ENCODE measurements around the gene FMO3. TPM values are rescaled to one million over a fixed set of nuclear protein-coding genes. Genes with fewer than 3 reads are reported as not detected.

The FMO3 gene
- total and polyA plus RNA-seq, 3 experiments from 2014 or later: not detected

DNA sequence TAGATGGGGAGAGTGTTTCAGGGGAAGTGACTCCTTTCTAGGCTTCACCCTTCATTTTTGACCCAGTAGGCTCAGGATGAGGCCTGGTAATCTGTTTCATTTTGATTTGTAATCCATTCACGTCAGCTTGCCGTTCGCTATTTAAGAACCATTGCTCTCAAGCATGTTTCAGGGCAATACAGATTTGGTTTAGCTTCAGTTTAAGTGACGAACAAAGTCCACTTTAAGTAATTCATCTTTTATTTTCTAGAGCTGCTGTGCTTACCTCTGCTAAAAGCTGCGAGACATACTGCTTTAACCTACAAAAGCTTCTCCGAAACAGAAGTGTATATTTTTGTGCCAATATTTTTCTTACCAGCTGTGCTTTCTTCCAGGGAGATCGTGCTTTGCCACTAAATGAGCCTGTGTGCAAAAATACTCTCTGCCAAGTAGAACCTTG lies 8.9 kb upstream of the FMO3 start:
- Histone ChIP-seq H3K4me3 (ENCODE audit: low read length) (no peak overlapping the region), H3K27ac (ENCODE audit: low read depth, low read length) (no peak overlapping the region), H3K36me3 (ENCODE audit: insufficient read depth, low read length) (no peaks in the 10 kb centered on the region), H3K9me3 (ENCODE audit: low read length) (no peaks in the 10 kb centered on the region), H3K4me1 (ENCODE audit: insufficient read depth, low read length) (no peaks in the 10 kb centered on the region), H3K27me3 (ENCODE audit: insufficient read depth, low read length, poor library complexity, severe bottlenecking) (no peaks in the 10 kb centered on the region)
- Mint-ChIP-seq H3K4me1 (no peaks in the 10 kb centered on the region), H3K36me3 (no peaks in the 10 kb centered on the region), H3K9me3 (peaks cover 0 to 3% (median 0%) of the 10 kb centered on the region in 5 donors), H3K27me3 (no peaks in the 10 kb centered on the region), H3K4me3 (no peak overlapping the region), H3K27ac (no peak overlapping the region)
- CTCF ChIA-PET: no interaction called here
- no peak for DNase-seq
- POLR2A ChIA-PET: no interaction called here

DNA sequence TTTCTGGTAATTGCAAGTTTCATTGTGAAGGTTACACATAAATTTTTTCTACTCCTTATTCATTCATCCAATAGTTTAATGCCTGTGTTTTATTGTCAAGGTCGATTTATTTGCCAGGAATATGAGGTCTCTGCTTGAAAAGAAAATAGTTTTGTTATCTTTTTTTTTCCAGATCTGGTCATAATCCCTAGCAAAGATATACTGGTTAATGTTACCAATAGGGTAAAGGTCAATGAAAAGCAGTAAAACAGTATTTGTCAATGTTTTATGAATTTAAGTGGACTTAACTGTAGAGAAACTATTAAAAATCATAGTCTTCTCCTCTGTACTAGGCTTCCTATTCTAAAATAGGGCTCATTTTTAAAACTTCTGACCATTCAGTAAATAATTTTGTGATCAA lies 8.1 kb upstream of the FMO3 start:
- Histone ChIP-seq H3K27me3 (ENCODE audit: insufficient read depth, low read length, poor library complexity, severe bottlenecking) (no peaks in the 10 kb centered on the region), H3K9me3 (ENCODE audit: low read length) (no peaks in the 10 kb centered on the region), H3K4me3 (ENCODE audit: low read length) (no peak overlapping the region), H3K4me1 (ENCODE audit: insufficient read depth, low read length) (no peaks in the 10 kb centered on the region), H3K27ac (ENCODE audit: low read depth, low read length) (no peak overlapping the region), H3K36me3 (ENCODE audit: insufficient read depth, low read length) (no peaks in the 10 kb centered on the region)
- no peaks in the 10 kb centered on the region for H3K27me3 Mint-ChIP-seq
- POLR2A ChIA-PET: no interaction called here
- CTCF ChIA-PET: no interaction called here
- no peaks in the 10 kb centered on the region for H3K4me1 Mint-ChIP-seq
- no peak overlapping the region for H3K27ac Mint-ChIP-seq
- no peak for DNase-seq
- H3K9me3 Mint-ChIP-seq: peaks cover 0 to 3% (median 0%) of the 10 kb centered on the region in 5 donors
- no peak overlapping the region for H3K4me3 Mint-ChIP-seq
- H3K36me3 Mint-ChIP-seq: peaks cover 0 to 2% (median 0%) of the 10 kb centered on the region in 3 donors

DNA sequence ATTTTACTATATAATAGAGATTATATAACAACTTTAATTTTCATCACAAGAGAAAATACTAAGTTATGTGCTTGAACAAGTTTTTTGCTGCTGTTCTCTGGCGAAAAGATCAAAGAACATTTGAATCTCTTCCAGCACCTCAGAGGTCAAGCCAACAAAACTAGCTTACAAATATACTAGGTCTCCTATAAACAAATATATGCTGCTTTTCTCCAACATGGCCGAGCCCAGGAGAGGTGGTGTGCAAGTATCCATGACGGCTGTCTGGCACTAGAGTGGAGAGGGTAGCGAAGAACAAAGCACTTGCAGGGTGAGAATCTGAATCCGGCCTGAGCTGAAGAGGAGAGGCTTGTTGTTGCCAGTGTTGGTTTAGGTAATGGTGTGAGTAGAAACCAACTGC lies 7.5 kb upstream of the FMO3 start:
- Mint-ChIP-seq H3K36me3 (peaks cover 0 to 2% (median 0%) of the 10 kb centered on the region in 3 donors), H3K4me3 (no peak overlapping the region), H3K4me1 (no peaks in the 10 kb centered on the region), H3K27me3 (no peaks in the 10 kb centered on the region), H3K9me3 (peaks cover 0 to 3% (median 0%) of the 10 kb centered on the region in 5 donors), H3K27ac (no peak overlapping the region)
- H3K4me1 ChIP-seq (ENCODE audit: insufficient read depth, low read length): no peaks in the 10 kb centered on the region
- no peaks in the 10 kb centered on the region for H3K9me3 ChIP-seq (ENCODE audit: low read length)
- no peak overlapping the region for H3K27ac ChIP-seq (ENCODE audit: low read depth, low read length)
- ChIA-PET POLR2A (no interaction called here), CTCF (no interaction called here)
- no peaks in the 10 kb centered on the region for H3K27me3 ChIP-seq (ENCODE audit: insufficient read depth, low read length, poor library complexity, severe bottlenecking)
- DNase-seq: no peak
- no peaks in the 10 kb centered on the region for H3K36me3 ChIP-seq (ENCODE audit: insufficient read depth, low read length)
- H3K4me3 ChIP-seq (ENCODE audit: low read length): no peak overlapping the region

DNA sequence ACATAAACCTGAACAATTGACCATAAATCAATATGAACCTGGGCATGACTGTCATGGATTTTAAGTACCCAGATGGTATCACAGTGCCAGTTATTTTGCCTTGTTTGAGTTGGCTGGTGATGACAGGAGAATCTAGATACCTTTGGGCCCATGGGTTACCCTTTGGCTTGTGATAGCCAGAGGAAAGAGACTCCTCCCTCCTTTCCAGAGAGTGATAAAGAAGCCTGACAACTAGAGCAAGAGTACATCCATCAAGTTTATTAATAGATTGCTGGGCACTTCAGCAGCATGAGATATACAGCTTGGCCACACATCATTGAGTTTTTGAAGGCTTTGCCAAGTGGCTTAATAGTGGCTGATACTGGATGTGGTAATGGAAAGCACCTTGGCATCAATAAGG lies 6.6 kb upstream of the FMO3 start:
- ChIA-PET POLR2A (no interaction called here), CTCF (no interaction called here)
- peaks cover 0 to 2% (median 0%) of the 10 kb centered on the region in 3 donors for H3K36me3 Mint-ChIP-seq
- no peak for DNase-seq
- H3K27me3 Mint-ChIP-seq: no peaks in the 10 kb centered on the region
- H3K36me3 ChIP-seq (ENCODE audit: insufficient read depth, low read length): no peaks in the 10 kb centered on the region
- H3K4me1 ChIP-seq (ENCODE audit: insufficient read depth, low read length): no peaks in the 10 kb centered on the region
- H3K4me3 ChIP-seq (ENCODE audit: low read length): no peak overlapping the region
- no peaks in the 10 kb centered on the region for H3K4me1 Mint-ChIP-seq
- no peak overlapping the region for H3K27ac Mint-ChIP-seq
- H3K27ac ChIP-seq (ENCODE audit: low read depth, low read length): no peak overlapping the region
- H3K4me3 Mint-ChIP-seq: no peak overlapping the region
- H3K9me3 ChIP-seq (ENCODE audit: low read length): no peaks in the 10 kb centered on the region
- H3K27me3 ChIP-seq (ENCODE audit: insufficient read depth, low read length, poor library complexity, severe bottlenecking): no peaks in the 10 kb centered on the region
- H3K9me3 Mint-ChIP-seq: peaks cover 0 to 3% (median 0%) of the 10 kb centered on the region in 5 donors

DNA sequence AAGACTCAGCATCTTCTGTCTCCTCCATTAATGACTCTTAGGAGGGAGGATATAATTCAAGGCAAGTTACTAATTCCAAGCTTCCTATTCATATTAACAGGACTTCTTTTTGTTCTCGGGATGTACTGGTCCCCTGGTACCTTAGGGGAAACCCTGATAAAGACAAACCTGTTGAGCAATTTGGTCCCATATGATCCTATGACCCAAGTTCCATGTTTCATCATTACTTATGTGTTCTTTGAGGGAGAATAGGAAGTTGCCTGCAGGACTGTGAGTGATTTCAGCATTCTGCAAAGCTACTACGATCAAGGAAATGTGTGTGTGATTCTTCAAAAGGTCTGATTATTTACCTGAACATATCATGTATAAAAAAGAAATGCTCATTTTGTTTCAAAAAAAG lies 5.8 kb upstream of the FMO3 start:
- POLR2A ChIA-PET: no interaction called here
- Histone ChIP-seq H3K4me3 (ENCODE audit: low read length) (no peak overlapping the region), H3K4me1 (ENCODE audit: insufficient read depth, low read length) (no peaks in the 10 kb centered on the region), H3K9me3 (ENCODE audit: low read length) (no peaks in the 10 kb centered on the region), H3K27ac (ENCODE audit: low read depth, low read length) (no peak overlapping the region), H3K36me3 (ENCODE audit: insufficient read depth, low read length) (no peaks in the 10 kb centered on the region), H3K27me3 (ENCODE audit: insufficient read depth, low read length, poor library complexity, severe bottlenecking) (no peaks in the 10 kb centered on the region)
- no peak for DNase-seq
- Mint-ChIP-seq H3K36me3 (peaks cover 0 to 2% (median 0%) of the 10 kb centered on the region in 3 donors), H3K27ac (no peak overlapping the region), H3K4me3 (no peak overlapping the region), H3K27me3 (no peaks in the 10 kb centered on the region), H3K4me1 (no peaks in the 10 kb centered on the region), H3K9me3 (no peaks in the 10 kb centered on the region)
- CTCF ChIA-PET: no interaction called here

DNA sequence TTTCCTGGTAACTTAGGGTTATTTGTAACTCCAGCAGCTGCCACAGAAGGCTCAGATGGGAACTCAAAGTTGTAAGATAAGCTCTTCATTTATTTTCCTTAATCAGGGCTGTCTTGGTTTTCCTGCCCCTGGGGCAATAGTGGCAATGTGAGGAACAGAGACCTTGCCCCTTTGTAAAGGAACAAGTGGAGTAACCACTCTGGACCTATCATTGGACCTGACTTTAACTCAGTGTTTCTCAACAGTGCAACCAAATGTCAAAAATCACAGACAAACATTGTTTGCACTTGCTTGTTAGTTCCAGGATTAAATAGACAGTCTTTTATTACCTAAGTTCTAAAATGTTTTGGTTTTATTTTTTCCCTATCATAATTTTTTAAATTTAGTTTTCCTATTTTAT lies 2.8 kb upstream of the FMO3 start:
- Mint-ChIP-seq H3K9me3 (no peaks in the 10 kb centered on the region), H3K36me3 (peaks cover 0 to 2% (median 0%) of the 10 kb centered on the region in 3 donors), H3K27me3 (no peaks in the 10 kb centered on the region), H3K4me1 (no peaks in the 10 kb centered on the region), H3K4me3 (no peak overlapping the region), H3K27ac (no peak overlapping the region)
- Histone ChIP-seq H3K27ac (ENCODE audit: low read depth, low read length) (no peak overlapping the region), H3K4me3 (ENCODE audit: low read length) (no peak overlapping the region), H3K4me1 (ENCODE audit: insufficient read depth, low read length) (no peaks in the 10 kb centered on the region), H3K27me3 (ENCODE audit: insufficient read depth, low read length, poor library complexity, severe bottlenecking) (no peaks in the 10 kb centered on the region), H3K36me3 (ENCODE audit: insufficient read depth, low read length) (no peaks in the 10 kb centered on the region), H3K9me3 (ENCODE audit: low read length) (no peaks in the 10 kb centered on the region)
- POLR2A ChIA-PET: no interaction called here
- CTCF ChIA-PET: no interaction called here
- DNase-seq: no peak

DNA sequence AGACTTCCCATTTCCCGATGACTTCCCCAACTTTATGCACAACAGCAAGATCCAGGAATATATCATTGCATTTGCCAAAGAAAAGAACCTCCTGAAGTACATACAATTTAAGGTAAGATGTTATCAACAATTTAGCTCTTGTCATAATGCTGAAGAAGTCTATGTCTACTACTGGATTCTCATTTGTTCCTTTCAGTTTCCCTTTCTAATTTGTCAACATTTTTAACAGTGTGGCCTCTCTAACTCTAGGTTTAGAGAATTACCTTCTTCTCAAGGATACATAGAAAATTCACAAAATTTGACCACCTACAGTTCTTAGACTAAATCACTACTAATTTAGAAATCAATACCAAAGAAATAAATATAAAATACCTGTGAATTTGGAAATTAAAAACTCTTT lies 13.2 kb downstream of the FMO3 start:
- Mint-ChIP-seq H3K4me1 (no peaks in the 10 kb centered on the region), H3K36me3 (no peaks in the 10 kb centered on the region), H3K9me3 (peaks cover 0 to 4% (median 0%) of the 10 kb centered on the region in 5 donors), H3K27me3 (peaks cover 3 to 13% of the 10 kb centered on the region in 2 donors), H3K4me3 (no peak overlapping the region), H3K27ac (no peak overlapping the region)
- H3K27me3 ChIP-seq (ENCODE audit: insufficient read depth, low read length, poor library complexity, severe bottlenecking): no peaks in the 10 kb centered on the region
- no peak overlapping the region for H3K4me3 ChIP-seq (ENCODE audit: low read length)
- no peak overlapping the region for H3K27ac ChIP-seq (ENCODE audit: low read depth, low read length)
- no peaks in the 10 kb centered on the region for H3K36me3 ChIP-seq (ENCODE audit: insufficient read depth, low read length)
- H3K4me1 ChIP-seq (ENCODE audit: insufficient read depth, low read length): no peaks in the 10 kb centered on the region
- H3K9me3 ChIP-seq (ENCODE audit: low read length): no peaks in the 10 kb centered on the region
- ChIA-PET POLR2A (no interaction called here), CTCF (no interaction called here)
- no peak for DNase-seq

DNA sequence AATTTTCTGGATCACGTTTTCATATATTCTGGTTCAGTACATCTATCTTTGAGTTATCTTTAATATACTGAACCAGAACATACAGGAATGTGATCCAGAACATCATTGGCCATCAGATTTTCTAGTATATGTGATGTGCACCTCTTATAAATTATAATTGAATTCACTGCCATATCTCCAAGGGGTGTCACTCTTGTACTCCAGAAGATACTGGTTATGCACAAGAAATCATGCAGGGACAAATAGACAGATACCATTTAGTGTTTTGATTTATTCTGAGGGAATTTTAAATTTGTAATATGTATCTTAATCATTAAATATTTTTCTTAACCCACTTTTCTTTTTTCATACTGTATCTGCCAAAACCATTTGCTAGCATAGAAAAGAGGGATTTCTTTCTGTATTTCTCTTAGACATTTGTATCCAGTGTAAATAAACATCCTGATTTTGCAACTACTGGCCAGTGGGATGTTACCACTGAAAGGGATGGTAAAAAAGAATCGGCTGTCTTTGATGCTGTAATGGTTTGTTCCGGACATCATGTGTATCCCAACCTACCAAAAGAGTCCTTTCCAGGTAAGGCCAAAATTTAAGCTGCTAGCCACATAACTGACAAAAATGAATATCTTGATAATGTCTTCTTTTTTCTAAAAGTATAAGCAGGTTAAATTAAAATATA lies 16.7 kb downstream of the FMO3 start:
- H3K9me3 ChIP-seq (ENCODE audit: low read length): no peaks in the 10 kb centered on the region
- no peaks in the 10 kb centered on the region for H3K4me1 Mint-ChIP-seq
- no peak overlapping the region for H3K27ac Mint-ChIP-seq
- H3K36me3 Mint-ChIP-seq: no peaks in the 10 kb centered on the region
- ChIA-PET CTCF (no interaction called here), POLR2A (no interaction called here)
- no peaks in the 10 kb centered on the region for H3K9me3 Mint-ChIP-seq
- no peak overlapping the region for H3K4me3 ChIP-seq (ENCODE audit: low read length)
- H3K27ac ChIP-seq (ENCODE audit: low read depth, low read length): no peak overlapping the region
- no peaks in the 10 kb centered on the region for H3K36me3 ChIP-seq (ENCODE audit: insufficient read depth, low read length)
- no peaks in the 10 kb centered on the region for H3K4me1 ChIP-seq (ENCODE audit: insufficient read depth, low read length)
- no peak overlapping the region for H3K4me3 Mint-ChIP-seq
- peaks cover 1 to 12% of the 10 kb centered on the region in 2 donors for H3K27me3 Mint-ChIP-seq
- no peaks in the 10 kb centered on the region for H3K27me3 ChIP-seq (ENCODE audit: insufficient read depth, low read length, poor library complexity, severe bottlenecking)
- DNase-seq: no peak

DNA sequence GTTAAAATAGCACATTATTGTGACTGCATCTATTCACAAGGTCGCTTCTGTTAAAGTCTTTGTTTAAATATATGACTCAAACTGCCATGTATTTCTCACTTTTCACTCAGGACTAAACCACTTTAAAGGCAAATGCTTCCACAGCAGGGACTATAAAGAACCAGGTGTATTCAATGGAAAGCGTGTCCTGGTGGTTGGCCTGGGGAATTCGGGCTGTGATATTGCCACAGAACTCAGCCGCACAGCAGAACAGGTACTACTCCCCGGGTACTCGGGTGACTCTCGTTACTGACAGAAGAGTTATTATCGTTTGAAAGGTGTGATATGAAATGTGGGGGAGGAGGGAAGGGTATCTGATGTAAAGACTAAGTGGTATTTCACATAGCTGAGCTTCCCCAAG lies 17.3 kb downstream of the FMO3 start:
- Mint-ChIP-seq H3K4me1 (no peaks in the 10 kb centered on the region), H3K4me3 (no peak overlapping the region), H3K27ac (no peak overlapping the region), H3K9me3 (no peaks in the 10 kb centered on the region), H3K36me3 (no peaks in the 10 kb centered on the region), H3K27me3 (peaks cover 1 to 12% of the 10 kb centered on the region in 2 donors)
- H3K4me1 ChIP-seq (ENCODE audit: insufficient read depth, low read length): no peaks in the 10 kb centered on the region
- POLR2A ChIA-PET: no interaction called here
- no peak for DNase-seq
- CTCF ChIA-PET: no interaction called here
- no peak overlapping the region for H3K27ac ChIP-seq (ENCODE audit: low read depth, low read length)
- H3K27me3 ChIP-seq (ENCODE audit: insufficient read depth, low read length, poor library complexity, severe bottlenecking): no peaks in the 10 kb centered on the region
- H3K9me3 ChIP-seq (ENCODE audit: low read length): no peaks in the 10 kb centered on the region
- H3K4me3 ChIP-seq (ENCODE audit: low read length): no peak overlapping the region
- H3K36me3 ChIP-seq (ENCODE audit: insufficient read depth, low read length): no peaks in the 10 kb centered on the region
